Neural progenitor cell (in vitro differentiated cells): ENCODE data around the gene ITGA6.

Source experiments
- CTCF ChIP-seq: fragments of 200-600 bp; sonication (generic); IDR thresholded peaks from 2 replicates; pipeline ENCODE4 v1.5.1; 2017; ENCODE audit warnings: antibody characterized with exemption, mild to moderate bottlenecking
- EZH2 ChIP-seq: fragments of 200-600 bp; sonication (generic); IDR thresholded peaks from 2 replicates; pipeline ENCODE4 v1.6.1; 2017; ENCODE audit warnings: antibody characterized with exemption, mild to moderate bottlenecking, moderate library complexity

DNA sequence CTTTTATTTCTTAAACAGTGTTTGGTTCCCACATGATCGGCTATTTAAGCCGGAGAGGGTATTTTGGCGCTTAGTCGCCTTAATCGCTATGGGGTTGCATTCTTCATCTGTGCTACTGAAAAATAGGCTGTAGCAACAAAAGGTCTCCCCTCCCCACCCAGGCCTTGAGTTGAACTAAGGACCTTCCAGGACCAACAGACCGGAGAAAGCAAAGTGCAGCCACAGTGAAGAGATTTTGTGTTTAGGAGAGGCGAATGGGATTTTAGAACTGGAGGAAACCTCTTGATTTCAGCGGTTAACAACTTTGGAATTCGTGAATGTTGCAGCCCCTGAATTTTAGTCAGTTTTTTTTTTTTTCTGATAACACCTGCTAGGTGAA lies 1.4 kb downstream of the ITGA6 start:
- TF ChIP-seq CTCF (no peak), EZH2 (no peak)
